Occipital lobe (tissue), 1 donor: ENCODE results near the gene DUSP8. TPM values are rescaled to one million over a fixed set of nuclear protein-coding genes. Genes with fewer than 3 reads are reported as not detected.

Experiments used
- total RNA-seq: library from RNA; depleted of rRNA; stranded (reverse); fragments of >200 nt; gene quantifications from one replicate; pipeline ENCODE4 v1.2.3, GENCODE V29; 2014

DUSP8 gene
- total RNA-seq, 1 donor from 2014 or later, result 5.6 TPM

Other genes starting within 250 kb of the DUSP8 start
- 32.8 TPM for gene BRSK2, start 182.3 kb downstream of the DUSP8 start, total RNA-seq
- 13.7 TPM for gene MOB2, start 85.5 kb downstream of the DUSP8 start, total RNA-seq
- not detected for gene KRTAP5-1, start 13.0 kb upstream of the DUSP8 start, total RNA-seq
- not detected for gene KRTAP5-2, start 26.0 kb upstream of the DUSP8 start, total RNA-seq
- gene KRTAP5-3, start 36.2 kb upstream of the DUSP8 start, total RNA-seq, result not detected
- gene KRTAP5-4, start 49.9 kb upstream of the DUSP8 start, total RNA-seq, result not detected
- not detected for gene KRTAP5-5, start 57.5 kb upstream of the DUSP8 start, total RNA-seq
- gene KRTAP5-6, start 124.9 kb upstream of the DUSP8 start, total RNA-seq, result not detected
- 0.31 TPM for gene IFITM10, start 178.3 kb upstream of the DUSP8 start, total RNA-seq
- gene CTSD, start 191.7 kb upstream of the DUSP8 start, total RNA-seq, result 35.9 TPM